SKM-1 treated with dmso at 0.1 percent for 144 hours (cell line): Measurements from ENCODE around the gene C1QB.
A peak's percentile ranks its signal among the peaks of the same experiment; 100 is the strongest.
"Not testable (repeated sequence)": the region's sequence is repeated elsewhere in the genome, so short reads cannot be mapped to it uniquely, and the experiment has no call there.

Experiments
- DNase-seq: peaks from one replicate; lab custom pipeline; 2025; ENCODE audit not compliant: unreplicated experiment; lab: John Stamatoyannopoulos, UW

Gene C1QB

DNA sequence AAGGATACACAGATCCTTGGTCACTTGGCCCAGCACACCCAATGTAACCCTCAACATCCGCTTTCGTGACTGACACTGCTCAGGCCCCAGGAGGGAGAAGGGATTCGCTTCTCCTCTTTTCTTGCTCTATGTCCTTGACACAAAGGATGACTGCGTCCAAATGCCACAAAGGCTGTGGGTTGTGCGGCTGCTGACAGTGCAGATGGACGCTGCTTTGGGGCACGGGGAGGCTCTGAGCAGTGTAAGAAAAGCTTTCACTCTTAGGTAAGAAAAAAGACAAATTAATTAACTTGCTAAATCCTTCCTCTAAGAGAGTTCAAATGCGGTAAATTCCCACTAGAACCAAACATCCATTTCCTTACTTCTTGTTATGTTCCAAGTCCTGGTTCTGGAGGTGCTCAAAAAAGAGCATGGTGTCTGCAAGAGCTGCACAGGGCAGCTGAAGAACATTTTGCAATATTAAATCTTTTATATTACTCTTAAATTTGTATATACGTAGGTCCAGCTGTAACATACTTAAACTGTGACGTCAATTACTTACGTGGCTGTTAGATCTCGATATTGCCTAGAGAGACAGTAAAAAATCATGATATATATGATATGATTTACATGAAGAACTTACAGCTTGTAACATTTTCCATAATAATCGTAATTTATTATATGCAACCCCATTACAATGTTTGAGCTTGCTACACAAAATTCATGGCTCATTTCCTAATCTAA lies 38.2 kb downstream of the C1QB start:
- no peak for DNase-seq

DNA sequence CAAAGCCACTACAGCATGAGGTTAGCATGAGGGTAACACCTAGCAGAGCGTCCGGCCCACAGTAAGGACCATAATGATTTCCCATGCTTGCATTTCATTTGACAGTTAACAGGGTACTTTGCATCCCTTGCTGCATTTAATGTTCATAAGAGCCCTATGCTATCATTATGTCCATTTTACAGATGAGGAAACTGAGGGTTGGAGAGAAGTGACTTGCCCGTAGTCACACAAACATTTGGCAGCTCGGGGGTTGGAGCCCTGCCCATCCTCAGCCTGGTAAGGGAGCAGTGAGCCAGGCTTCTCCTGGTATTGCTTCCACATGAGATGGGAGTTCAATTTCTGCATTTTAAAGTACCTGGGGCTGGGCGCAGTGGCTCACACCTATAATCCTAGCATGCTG lies 41.1 kb downstream of the C1QB start:
- DNase-seq, result no peak

DNA sequence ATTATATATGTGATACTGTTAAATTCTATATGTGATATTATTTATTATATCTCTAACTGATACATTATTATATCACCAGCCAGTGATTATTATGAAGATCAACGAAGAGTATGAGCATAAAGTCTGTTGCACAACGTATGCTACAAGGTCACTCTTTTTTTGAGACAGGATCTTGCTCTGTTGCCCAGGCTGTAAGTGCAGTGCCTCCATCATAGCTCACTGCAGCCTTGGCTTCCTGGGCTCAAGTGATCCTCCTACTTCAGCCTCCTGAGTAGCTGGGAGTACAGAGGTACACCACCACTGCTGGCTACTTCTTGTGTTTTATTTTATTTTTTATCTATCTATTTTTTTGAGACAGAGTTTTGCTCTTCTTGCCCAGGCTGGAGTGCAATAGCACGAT lies 43.6 kb downstream of the C1QB start:
- DNase-seq, result no peak

DNA sequence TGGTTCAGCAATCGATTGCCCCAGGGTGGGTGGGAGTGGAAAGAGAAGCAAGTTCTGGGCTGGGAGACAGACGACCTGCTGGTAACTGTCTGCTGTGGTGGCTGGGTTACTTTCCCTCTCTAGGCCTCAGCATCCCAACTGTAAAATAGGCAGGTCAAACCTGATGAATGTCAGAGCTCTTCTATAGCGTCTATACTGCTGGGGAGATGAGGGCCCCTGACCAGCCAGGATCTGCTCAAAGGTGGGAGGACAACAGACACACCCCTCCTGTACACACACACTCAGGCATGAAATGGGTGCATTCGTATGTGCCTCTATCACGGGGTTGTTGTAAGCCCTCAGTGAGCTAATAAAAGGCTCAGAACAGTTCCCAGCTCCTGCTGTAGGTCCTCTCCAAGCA lies 44.9 kb downstream of the C1QB start:
- DNase-seq, result no peak

DNA sequence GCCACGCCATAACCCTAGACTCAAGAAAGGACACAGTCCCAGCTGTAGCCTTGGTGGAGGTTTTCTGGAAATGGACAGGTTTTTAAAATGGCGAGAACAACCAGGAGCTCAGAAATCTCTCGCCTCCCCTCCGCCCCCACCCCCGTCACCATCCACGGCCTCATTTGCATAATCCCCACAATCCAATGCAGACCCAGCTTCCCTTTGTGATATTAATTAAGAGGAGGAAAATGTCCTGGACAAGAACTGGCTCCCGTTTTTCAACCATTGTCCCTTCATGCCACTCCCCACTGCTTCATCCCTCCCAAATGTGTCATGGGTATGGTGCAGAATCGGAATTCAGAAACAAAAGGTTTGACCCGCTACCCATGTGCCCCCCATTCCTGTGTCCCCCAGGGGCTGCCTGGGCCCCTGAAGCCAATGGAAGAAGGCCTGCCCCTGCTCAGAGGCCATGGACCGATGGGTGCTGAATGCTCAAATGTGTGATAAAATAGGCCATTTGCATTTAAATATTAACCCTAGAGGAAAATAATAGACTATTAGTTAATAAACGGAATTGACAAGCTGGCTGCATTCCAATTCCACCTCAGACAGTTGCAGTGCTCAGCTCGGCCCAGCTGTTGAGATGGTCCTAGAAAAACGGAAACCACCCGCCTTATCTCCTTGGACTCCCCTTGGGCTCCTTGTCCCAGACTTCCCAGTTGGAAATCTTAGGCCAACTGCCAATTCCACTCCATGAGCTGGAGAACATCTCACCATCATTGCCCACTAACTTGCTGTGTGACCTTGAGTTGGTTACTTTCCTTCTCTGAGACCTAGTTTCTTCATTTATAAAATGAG lies 46.9 kb downstream of the C1QB start:
- no peak for DNase-seq

DNA sequence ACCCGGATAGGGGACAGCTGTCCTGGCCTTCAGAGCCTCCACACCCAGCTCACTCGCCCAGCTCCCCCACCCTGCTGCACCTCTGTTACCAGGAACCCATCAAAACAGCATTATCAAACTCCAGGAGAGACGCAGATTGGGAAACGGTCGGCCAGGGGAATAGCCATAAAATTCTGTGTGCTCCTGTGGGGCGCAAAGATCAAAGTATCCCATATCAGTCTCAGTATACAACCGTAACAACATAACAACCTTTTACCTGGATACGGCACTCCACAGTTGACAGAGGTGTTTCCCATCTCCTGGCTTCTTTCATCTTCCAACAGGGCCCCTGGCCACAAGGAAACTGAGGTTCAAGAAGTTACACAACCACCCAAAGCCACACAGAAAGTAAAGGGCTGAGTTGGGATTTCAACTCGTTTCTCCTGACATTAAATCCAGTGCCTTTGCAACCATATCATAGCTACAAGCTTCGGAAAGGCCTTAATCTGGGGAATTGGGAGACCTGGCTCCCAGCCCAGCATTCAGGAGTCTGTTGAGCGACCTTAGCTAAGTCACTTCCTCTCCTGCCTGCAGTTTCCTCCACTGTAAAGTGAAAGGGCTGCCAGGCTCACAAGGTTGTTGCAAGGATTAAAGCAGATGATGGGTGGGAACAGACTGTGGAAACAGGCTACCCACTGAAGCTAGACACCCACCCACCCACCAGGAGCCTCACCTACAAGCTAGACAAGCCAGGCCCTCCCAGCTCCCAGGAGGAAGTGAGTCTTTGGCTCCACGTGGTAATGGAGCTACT lies 49.5 kb downstream of the C1QB start:
- no peak for DNase-seq

DNA sequence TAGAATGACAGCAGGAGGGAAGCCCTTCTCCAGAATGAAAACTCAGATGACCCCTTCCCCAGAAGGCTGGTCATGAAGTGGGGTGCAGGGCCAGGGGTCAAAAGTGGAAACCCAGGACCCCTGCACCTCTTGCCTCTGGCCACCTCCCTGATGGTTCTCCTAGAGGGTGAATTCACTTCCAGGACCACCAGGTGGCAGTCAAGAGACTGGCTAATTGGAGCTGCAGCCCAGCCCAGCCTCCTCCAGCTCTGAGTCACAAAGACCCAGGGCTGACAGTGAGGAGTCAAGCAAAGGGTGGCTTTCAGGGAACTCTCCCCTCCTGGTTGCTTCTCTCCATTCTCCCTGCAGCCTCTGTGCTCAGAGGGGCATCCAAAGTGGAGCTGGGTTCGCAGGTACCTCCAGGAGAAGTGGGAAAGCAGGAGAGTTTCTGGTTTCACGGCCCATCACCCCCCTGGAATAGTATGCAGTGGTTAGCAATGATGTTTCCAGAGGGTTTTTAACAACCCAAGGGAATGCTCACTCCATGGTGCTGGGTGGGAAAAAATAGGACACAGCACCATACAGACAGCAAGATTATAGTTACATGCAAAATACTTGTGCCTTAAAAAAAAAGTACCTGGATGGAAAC lies 51.5 kb downstream of the C1QB start:
- peak; percentile 69 for DNase-seq

DNA sequence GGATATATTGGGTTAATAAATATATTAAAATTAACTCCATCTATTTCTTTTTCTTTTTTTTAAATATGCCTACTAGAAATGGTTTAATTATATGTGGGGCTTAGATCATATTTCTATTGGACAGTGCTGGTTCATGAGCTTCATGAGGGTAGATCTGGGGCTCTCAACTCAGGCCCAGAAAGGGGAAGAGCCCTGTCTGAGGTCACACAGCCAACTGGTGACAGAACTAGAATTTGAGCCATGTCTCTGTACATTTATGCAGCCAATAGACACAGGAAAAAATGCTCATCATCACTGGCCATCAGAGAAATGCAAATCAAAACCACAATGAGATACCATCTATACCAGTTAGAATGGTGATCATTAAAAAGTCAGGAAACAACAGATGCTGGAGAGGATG lies 52.5 kb downstream of the C1QB start:
- no peak for DNase-seq

DNA sequence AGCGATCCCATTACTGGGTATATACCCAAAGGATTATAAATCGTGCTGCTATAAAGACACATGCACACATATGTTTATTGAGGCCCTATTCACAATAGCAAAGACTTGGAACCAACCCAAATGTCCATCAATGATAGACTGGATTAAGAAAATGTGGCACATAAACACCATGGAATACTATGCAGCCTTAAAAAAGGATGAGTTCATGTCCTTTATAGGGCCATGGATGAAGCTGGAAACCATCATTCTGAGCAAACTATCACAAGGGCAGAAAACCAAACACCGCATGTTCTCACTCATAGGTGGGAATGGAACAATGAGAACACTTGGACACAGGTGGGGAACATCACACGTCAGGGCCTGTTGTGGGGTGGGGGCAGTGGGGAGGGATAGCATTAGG lies 53.1 kb downstream of the C1QB start:
- DNase-seq, result not testable (repeated sequence)

DNA sequence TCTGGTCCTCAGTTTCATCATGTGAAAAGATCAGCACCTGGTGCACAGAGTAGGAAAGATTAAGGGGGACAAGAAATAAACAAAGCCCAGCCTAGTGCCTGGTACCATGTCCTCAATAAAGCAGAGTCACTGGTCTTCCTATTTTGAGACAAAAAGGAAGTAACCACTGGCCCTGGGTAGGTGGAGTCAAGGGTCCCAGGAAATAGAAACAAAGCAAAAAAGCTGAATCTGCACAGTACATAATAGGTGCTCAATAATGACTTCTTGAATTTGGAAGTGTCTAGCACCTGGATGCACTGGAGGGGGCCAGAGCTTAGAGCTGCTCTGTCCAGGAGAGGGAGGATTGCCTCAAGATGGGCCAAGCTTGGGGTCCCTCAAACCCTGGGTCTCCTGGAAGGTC lies 55.7 kb downstream of the C1QB start:
- DNase-seq, result peak; percentile 28

DNA sequence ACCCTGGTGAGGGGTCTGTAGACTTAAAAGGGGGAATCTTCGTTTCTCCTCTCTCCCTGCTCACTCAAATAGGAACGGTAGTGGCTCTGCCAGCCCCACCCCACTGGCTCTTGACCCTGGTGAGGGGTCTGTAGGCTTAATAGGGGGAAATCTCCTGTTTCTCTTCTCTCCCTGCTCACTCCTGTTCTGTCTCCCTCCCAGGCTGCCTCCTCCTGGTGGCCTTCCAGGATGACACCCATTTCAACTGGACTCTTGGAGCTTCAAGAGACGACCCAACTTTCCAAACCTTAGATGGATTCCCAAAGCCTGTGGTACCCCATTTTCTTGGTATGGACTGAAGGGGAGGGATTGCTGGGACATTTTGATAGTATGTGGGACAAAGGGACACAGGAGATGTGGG lies 56.2 kb downstream of the C1QB start:
- no peak for DNase-seq

DNA sequence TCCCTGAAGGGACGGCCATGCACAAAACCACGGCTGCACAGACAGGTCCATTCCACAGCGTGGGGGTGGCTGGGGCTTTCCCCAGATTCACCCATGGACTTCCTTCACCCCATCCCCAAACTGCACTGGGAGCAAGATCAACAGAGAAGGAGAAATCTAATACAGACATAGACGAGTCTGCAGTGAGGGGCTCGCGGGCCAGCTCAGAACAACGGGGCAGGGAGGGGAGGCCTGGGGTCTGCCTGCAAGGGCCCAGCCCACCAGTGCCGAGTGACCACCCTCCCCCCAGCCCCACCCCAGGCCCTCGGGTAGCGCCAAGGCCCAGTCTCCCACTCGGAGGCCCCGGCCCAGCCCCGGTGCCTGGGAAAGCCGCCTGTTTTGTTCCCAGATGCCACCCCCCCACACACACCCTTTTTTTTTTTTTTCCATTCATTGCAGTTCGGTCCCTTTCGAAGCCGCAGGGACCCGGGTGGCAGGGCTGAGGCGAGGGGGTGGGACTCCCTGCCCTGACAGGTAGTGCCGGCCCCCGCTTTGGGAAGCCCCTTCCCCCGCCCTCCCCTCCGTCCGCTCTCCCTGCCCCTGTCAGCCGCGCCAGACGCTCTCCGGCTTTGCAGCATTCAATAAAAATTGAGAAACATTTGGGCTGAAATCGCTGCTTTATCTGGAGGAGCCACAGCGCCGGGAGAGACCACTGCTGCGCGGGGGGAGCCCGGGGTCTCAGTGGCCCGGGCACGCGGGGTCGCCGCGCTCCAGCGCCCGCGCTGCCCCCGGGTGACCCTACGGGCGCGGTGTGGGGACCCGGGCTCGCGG lies 57.1 kb downstream of the C1QB start:
- peak; percentile 45 for DNase-seq

DNA sequence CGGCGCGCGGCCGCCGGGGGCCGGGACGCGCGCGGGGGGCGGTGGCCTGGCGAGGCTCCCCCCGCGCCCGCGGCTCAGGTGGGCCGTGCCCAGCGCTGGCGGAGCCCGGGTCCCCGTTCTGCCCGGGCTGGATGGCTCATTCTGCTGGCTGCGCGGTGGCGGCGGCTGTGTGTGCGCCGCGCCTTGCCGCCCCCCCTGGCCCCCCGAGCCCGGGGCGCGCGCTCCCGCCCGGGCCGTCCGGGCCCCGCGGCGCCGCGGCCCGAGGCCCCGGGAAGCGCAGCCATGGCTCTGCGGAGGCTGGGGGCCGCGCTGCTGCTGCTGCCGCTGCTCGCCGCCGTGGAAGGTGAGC lies 57.6 kb downstream of the C1QB start, which contains the start of gene EPHB2:
Gene EPHB2, plus strand, starts transcription at position 139 of the 349 bp plus-strand sequence. Its CDS starts 144 bp downstream, at position 283.
- DNase-seq, result peak; percentile 33

DNA sequence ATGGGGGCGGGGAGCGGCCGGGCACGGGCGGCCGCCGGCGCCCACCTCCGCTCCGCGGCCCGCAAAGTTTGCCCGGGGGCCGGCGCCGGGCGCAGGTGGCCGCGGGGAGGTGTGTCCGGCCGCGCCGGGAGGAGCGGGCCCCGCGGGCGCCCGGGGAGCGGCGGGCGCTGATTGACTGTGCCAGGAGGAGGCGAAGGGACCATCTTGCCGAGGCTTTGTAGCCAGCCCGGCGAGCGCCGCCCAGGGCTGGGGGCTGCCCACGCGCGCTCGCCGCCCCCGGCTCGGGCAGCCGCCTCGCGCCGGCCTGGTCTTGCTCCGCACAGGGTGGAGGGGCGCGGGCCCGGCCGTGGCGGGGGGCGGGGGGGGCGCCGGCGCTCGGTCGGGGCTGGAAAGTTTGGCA lies 58.0 kb downstream of the C1QB start:
- no peak for DNase-seq
